GM12878 (cell line): Measurements from ENCODE around the gene ACTR5. TPM values are rescaled to one million over a fixed set of nuclear protein-coding genes. Genes with fewer than 3 reads are reported as not detected.
A peak's percentile ranks its signal among the peaks of the same experiment; 100 is the strongest.

Experiments
- ATAC-seq: fragments of 200-7000 bp; cut with Tn5 transposase; 3 replicates; pipeline ENCODE4 v1.9.1; 2020; ENCODE audit warnings: mild to moderate bottlenecking, moderate library complexity
- BruUV-seq: library from RNA; stranded (reverse); fragments of 400-500 nt; replicated peaks from 2 replicates; lab custom pipeline; 2021; lab: Mats Ljungman, UMichigan
- CTCF ChIA-PET: fragments of 300-600 bp; sonication (Branson Sonifier 250); formaldehyde crosslinking; extraction: SDS; loops from one replicate; lab custom pipeline; 2021; ENCODE audit warnings: inconsistent platforms; lab: Yijun Ruan, JAX
- POLR2A ChIA-PET: fragments of 350-600 bp; formaldehyde crosslinking; extraction: SDS; loops from one replicate; lab custom pipeline; 2021; ENCODE audit warnings: inconsistent platforms; lab: Charles Lee
- RAD21 ChIA-PET: fragments of 300-600 bp; sonication (Branson Sonifier 250); formaldehyde crosslinking; loops from one replicate; lab custom pipeline; 2023; ENCODE audit warnings: antibody characterized with exemption; ENCODE audit not compliant: unreplicated experiment; lab: Charles Lee
- SMC1A ChIA-PET: fragments of 300-600 bp; sonication (Branson Sonifier 250); formaldehyde crosslinking; loops from one replicate; lab custom pipeline; 2023; ENCODE audit not compliant: unreplicated experiment, uncharacterized antibody; lab: Charles Lee
- DNase-seq: peaks from one replicate; pipeline ENCODE4 v3.0.0-alpha.2; 2011; ENCODE audit warnings: low read depth, low spot score
- FAIRE-seq: peaks from 3 replicates; lab custom pipeline; 2011; peaks lifted over from hg19 to GRCh38; lab: Jason Lieb, UNC
- H2AFZ ChIP-seq: 2 replicates; pipeline ENCODE4 v1.6.0; 2011; ENCODE audit warnings: low read depth, low read length, control low read depth; ENCODE audit not compliant: control insufficient read depth
- H3K27ac ChIP-seq: 2 replicates; pipeline ENCODE4 v1.5.1; 2011; ENCODE audit warnings: control low read depth; ENCODE audit not compliant: control insufficient read depth, insufficient read depth
- H3K27me3 ChIP-seq, 2 experiments: replicated peaks in 1 of 2; 2 replicates each; pipeline versions ENCODE4 v1.6.0 to v1.6.1; 2011; ENCODE audit warnings: low read length in 1 of 2; ENCODE audit not compliant: control insufficient read depth in 2 of 2, insufficient read depth in 2 of 2
- H3K36me3 ChIP-seq, 2 experiments: 2 replicates each; pipeline ENCODE4 v1.5.1; 2011; ENCODE audit warnings: low read length in 1 of 2; ENCODE audit not compliant: control insufficient read depth in 2 of 2, insufficient read depth in 2 of 2
- H3K4me1 ChIP-seq: 2 replicates; pipeline ENCODE4 v1.6.1; 2011; ENCODE audit warnings: mild to moderate bottlenecking, low read length, moderate library complexity, mixed read lengths; ENCODE audit not compliant: control insufficient read depth, insufficient read depth
- H3K4me2 ChIP-seq: 2 replicates; pipeline ENCODE4 v1.6.0; 2011; ENCODE audit warnings: control low read depth; ENCODE audit not compliant: control insufficient read depth, insufficient read depth
- H3K4me3 ChIP-seq: fragments of 200-600 bp; sonication (generic); 2 replicates; pipeline ENCODE4 v1.5.1; 2016
- H3K79me2 ChIP-seq: 2 replicates; pipeline ENCODE4 v1.6.0; 2011; ENCODE audit warnings: low read length; ENCODE audit not compliant: control insufficient read depth, insufficient read depth
- H3K9ac ChIP-seq: 2 replicates; pipeline ENCODE4 v1.8.0; 2011; ENCODE audit warnings: low read length, control low read depth, mixed read lengths; ENCODE audit not compliant: control insufficient read depth, insufficient read depth
- H3K9me3 ChIP-seq: replicated peaks from 3 replicates; pipeline ENCODE4 v1.5.1; 2011; ENCODE audit warnings: mild to moderate bottlenecking, low read length; ENCODE audit not compliant: control insufficient read depth, insufficient read depth
- H4K20me1 ChIP-seq: 2 replicates; pipeline ENCODE4 v1.6.0; 2011; ENCODE audit not compliant: control insufficient read depth, insufficient read depth
- ATF7 ChIP-seq: fragments of 450-650 bp; IDR thresholded peaks from 2 replicates; pipeline ENCODE4 v1.6.1; 2016; ENCODE audit warnings: low read depth, mild to moderate bottlenecking
- BHLHE40 ChIP-seq, 2 experiments: fragments of 450-650 bp in 1 of 2; IDR thresholded peaks; 2 replicates each; pipeline ENCODE4 v1.6.1; 2011 to 2017; ENCODE audit warnings: low read depth in 2 of 2, borderline replicate concordance in 1 of 2, improper control_type of control experiment in 1 of 2, low read length in 1 of 2, mild to moderate bottlenecking in 1 of 2
- CBFB ChIP-seq: IDR thresholded peaks from 2 replicates; pipeline ENCODE4 v1.6.1; 2016; ENCODE audit warnings: antibody characterized with exemption, low read depth
- CREM ChIP-seq: IDR thresholded peaks from 2 replicates; pipeline ENCODE4 v1.6.1; 2014; ENCODE audit warnings: antibody characterized with exemption, low read depth
- EGR1 ChIP-seq, 2 experiments: IDR thresholded peaks; 1 replicate in 1 of 2; 2 replicates in 1 of 2; pipeline ENCODE4 v1.6.1; 2011 to 2012; ENCODE audit warnings: low read depth in 2 of 2, low read length in 2 of 2, borderline replicate concordance in 1 of 2, mild to moderate bottlenecking in 1 of 2, moderate library complexity in 1 of 2
- IKZF2 ChIP-seq, 2 experiments: fragments of 450-650 bp; IDR thresholded peaks; 2 replicates each; pipeline ENCODE4 v1.6.1; 2017; ENCODE audit warnings: mild to moderate bottlenecking in 2 of 2, moderate library complexity in 2 of 2
- NFIC ChIP-seq: IDR thresholded peaks from 2 replicates; pipeline ENCODE4 v1.6.1; 2012; ENCODE audit warnings: low read depth, mild to moderate bottlenecking, inconsistent platforms, low read length, moderate library complexity
- NFYB ChIP-seq: IDR thresholded peaks from 2 replicates; pipeline ENCODE4 v1.6.1; 2011; ENCODE audit warnings: low read depth, mild to moderate bottlenecking, low read length, improper control_type of control experiment, moderate library complexity; ENCODE audit not compliant: insufficient read depth
- NR2C1 ChIP-seq: fragments of 450-650 bp; IDR thresholded peaks from 2 replicates; pipeline ENCODE4 v1.6.1; 2017; ENCODE audit warnings: antibody characterized with exemption, mild to moderate bottlenecking, moderate library complexity
- RFX5 ChIP-seq: IDR thresholded peaks from 2 replicates; pipeline ENCODE4 v1.6.1; 2011; ENCODE audit warnings: low read depth, low read length, improper control_type of control experiment
- SIN3A ChIP-seq: IDR thresholded peaks from 2 replicates; pipeline ENCODE4 v1.6.1; 2012; ENCODE audit warnings: low read depth, low read length, improper control_type of control experiment
- SMC3 ChIP-seq: IDR thresholded peaks from 2 replicates; pipeline ENCODE4 v1.6.1; 2011; ENCODE audit warnings: low read length, improper control_type of control experiment, borderline replicate concordance
- STAT1 ChIP-seq: fragments of 450-650 bp; conservative IDR thresholded peaks from 2 replicates; pipeline ENCODE4 v1.6.1; 2014; ENCODE audit warnings: antibody characterized with exemption, mild to moderate bottlenecking
- TAF1 ChIP-seq: IDR thresholded peaks from 2 replicates; pipeline ENCODE4 v1.6.1; 2011; ENCODE audit warnings: mild to moderate bottlenecking, low read depth, low read length, borderline replicate concordance
- TCF7 ChIP-seq: IDR thresholded peaks from 2 replicates; pipeline ENCODE4 v1.6.1; 2014; ENCODE audit warnings: antibody characterized with exemption, borderline replicate concordance
- YY1 ChIP-seq: IDR thresholded peaks from 2 replicates; pipeline ENCODE4 v1.6.1; 2011; ENCODE audit warnings: low read depth, mild to moderate bottlenecking, low read length
- WGBS: methylation state at CpG from one replicate; pipeline ENCODE4 v1.1.6; 2016; ENCODE audit warnings: low lambda C conversion rate; ENCODE audit not compliant: insufficient replicate concordance, insufficient coverage; ENCODE audit errors: missing lambda C conversion rate; 5-methylcytosine and 5-hydroxymethylcytosine counted together
- in situ Hi-C: fragments of 300-500 bp; cut with MboI; formaldehyde crosslinking; loops from 9 replicates; pipeline ENCODE4 v1.14.3; 2018; ENCODE audit warnings: mixed read lengths
- intact Hi-C: fragments of 100-400 bp; cut with micrococcal nuclease; formaldehyde crosslinking; loops from one replicate; pipeline ENCODE4 v1.14.2; 2022; ENCODE audit not compliant: unreplicated experiment
- polyA plus RNA-seq, 11 experiments: library from polyadenylated mRNA; depleted of rRNA in 4 of 11; unstranded in 6 of 11; stranded (reverse) in 5 of 11; fragments of >200 nt; fragmentation: Nextera tagmentation in 4 of 11; fragmentation: Illumina TruSeq in 1 of 11; extraction: Ambion mirVana in 4 of 11; extraction: Trizol in 1 of 11; gene quantifications; 1 replicate in 1 of 11; 2 replicates in 10 of 11; pipeline versions ENCODE4 v1.2.1 to v1.2.3, GENCODE V29; 2011 to 2016; ENCODE audit warnings: inconsistent platforms in 2 of 11, missing spikeins in 2 of 11, low read depth in 1 of 11
- total RNA-seq, 4 experiments: library from RNA; depleted of rRNA in 3 of 4; stranded (reverse); fragments of >200 nt in 3 of 4; fragmentation: Illumina TruSeq in 1 of 4; extraction: Trizol in 1 of 4; gene quantifications; 2 replicates each; pipeline versions ENCODE4 v1.2.1 to v1.2.3, GENCODE V29; 2013 to 2021
- TF ChIP-seq, protein P1 (sequence below), 3 experiments: IDR thresholded peaks in 2 of 3; conservative IDR thresholded peaks in 1 of 3; 2 replicates each; pipeline ENCODE4 v1.5.1; 2011; ENCODE audit warnings: low read depth in 3 of 3, low read length in 3 of 3, mild to moderate bottlenecking in 3 of 3, control low read depth in 2 of 3, moderate library complexity in 2 of 3, inconsistent platforms in 1 of 3, mixed read lengths in 1 of 3; ENCODE audit not compliant: control insufficient read depth in 2 of 3, insufficient read depth in 1 of 3; ENCODE audit errors: extremely low read depth in 1 of 3
- TF ChIP-seq, protein P2 (sequence below): fragments of 450-650 bp; IDR thresholded peaks from 2 replicates; pipeline ENCODE4 v1.6.1; 2017; ENCODE audit warnings: antibody characterized with exemption, mild to moderate bottlenecking, moderate library complexity
- TF ChIP-seq, protein P3 (sequence below): IDR thresholded peaks from 2 replicates; pipeline ENCODE4 v1.6.1; 2012; ENCODE audit warnings: low read depth, low read length, improper control_type of control experiment

Gene ACTR5
- total and polyA plus RNA-seq, 10 of the 15 experiments (the other 5 are each of a cell fraction or from before 2014, with no cell fraction given), result 0.52 to 14.7 (median 8.8) TPM

DNA sequence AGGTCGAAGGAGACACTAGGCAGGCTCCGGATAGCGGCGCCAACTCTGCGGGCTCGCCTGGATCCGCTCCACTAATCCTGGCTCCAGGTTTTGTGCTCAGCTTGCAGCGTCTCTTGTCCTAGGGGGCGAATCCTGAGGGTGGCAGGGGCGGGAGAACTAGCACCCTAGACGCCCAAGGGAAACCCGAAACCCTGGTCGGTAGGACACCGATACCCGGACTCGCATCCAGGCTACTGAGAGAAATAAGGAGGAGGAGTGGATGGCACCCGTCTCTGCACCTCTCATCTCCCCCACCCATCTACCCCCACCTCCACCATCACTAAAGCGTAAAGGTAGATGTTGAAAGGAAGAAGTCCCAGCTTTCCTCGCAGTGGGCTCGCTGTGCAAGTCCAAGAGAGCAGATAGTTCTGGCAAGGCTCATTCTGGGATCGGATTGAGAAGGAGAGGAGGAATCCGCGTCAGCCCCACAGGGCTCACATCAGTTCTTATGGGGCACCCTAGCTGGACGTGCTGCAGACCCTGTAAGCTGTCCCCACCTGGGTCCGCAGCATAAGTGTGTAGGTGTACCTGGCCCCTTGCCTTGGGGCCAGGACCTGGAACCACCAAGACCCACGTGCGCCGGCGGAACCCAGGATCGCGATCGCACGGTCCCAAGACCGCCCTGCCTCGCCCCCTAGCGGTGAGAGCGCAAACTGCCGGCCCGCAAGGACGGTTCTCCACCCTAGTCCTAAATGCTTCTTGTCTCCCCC lies 17.1 kb upstream of the ACTR5 start:
- WGBS, result 4% methylated on average over 39 of the region's 40 CpGs
- Histone ChIP-seq H3K4me2 (peak overlapping the region; percentile 56), H3K9ac (no peak overlapping the region), H4K20me1 (no peaks in the 10 kb centered on the region), H3K27me3 (peaks cover 28 to 53% of the 10 kb centered on the region in 2 experiments), H3K27ac (no peak overlapping the region), H3K79me2 (no peaks in the 10 kb centered on the region), H3K4me3 (peak overlapping the region; percentile 35; the same call in 1 of the 2 replicates), H3K9me3 (peaks cover 7% of the 10 kb centered on the region; the same call in 2 of the 3 replicates), H2AFZ (peak overlapping the region; percentile 61), H3K36me3 (no peaks in the 10 kb centered on the region), H3K4me1 (peaks cover 8% of the 10 kb centered on the region)
- CTCF ChIA-PET, result interaction anchor here (1.2 to 2.9 kb wide), 5 partner anchors 20 to 162 kb away, joined by 3 to 22 read pairs (median 5); no protein-coding TSS in a partner anchor
- SMC1A ChIA-PET, result interaction anchor here (0.8 kb wide), 1 partner anchor 162 kb away, joined by 3 read pairs; no protein-coding TSS in a partner anchor
- in situ Hi-C loops, result no loop called here
- BruUV-seq, result no TSS peak
- RAD21 ChIA-PET, result interaction anchor here (1.3 kb wide), 1 partner anchor 162 kb away, joined by 3 read pairs; no protein-coding TSS in a partner anchor
- POLR2A ChIA-PET, result no interaction called here
- DNase-seq (no peak), ATAC-seq (peak; percentile 94), FAIRE-seq (peak; percentile 92)
- intact Hi-C loops, result loop anchor here (2.0 kb wide), 1 partner anchor 84 kb away; no protein-coding TSS in a partner anchor
- TF ChIP-seq, protein P1, sequence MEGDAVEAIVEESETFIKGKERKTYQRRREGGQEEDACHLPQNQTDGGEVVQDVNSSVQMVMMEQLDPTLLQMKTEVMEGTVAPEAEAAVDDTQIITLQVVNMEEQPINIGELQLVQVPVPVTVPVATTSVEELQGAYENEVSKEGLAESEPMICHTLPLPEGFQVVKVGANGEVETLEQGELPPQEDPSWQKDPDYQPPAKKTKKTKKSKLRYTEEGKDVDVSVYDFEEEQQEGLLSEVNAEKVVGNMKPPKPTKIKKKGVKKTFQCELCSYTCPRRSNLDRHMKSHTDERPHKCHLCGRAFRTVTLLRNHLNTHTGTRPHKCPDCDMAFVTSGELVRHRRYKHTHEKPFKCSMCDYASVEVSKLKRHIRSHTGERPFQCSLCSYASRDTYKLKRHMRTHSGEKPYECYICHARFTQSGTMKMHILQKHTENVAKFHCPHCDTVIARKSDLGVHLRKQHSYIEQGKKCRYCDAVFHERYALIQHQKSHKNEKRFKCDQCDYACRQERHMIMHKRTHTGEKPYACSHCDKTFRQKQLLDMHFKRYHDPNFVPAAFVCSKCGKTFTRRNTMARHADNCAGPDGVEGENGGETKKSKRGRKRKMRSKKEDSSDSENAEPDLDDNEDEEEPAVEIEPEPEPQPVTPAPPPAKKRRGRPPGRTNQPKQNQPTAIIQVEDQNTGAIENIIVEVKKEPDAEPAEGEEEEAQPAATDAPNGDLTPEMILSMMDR (IDR thresholded peaks at IDR 0.05 in 2 of 3, conservative IDR thresholded peaks at IDR 0.05 in 1 of 3; ENCODE audit: control insufficient read depth in 2 of 3, extremely low read depth in 1 of 3, insufficient read depth in 1 of 3, low read depth in 3 of 3, low read length in 3 of 3), result peak; percentile 87 to 99 (median 98)
- TF ChIP-seq BHLHE40 (IDR thresholded peaks at IDR 0.05; ENCODE audit: borderline replicate concordance in 1 of 2, low read depth in 2 of 2, low read length in 1 of 2) (peak; percentile 57 to 77; a peak in 3 of 4 replicates), NR2C1 (no peak), CBFB (no peak), EGR1 (IDR thresholded peaks at IDR 0.05; ENCODE audit: borderline replicate concordance in 1 of 2, low read depth in 2 of 2, low read length in 2 of 2) (0 out of 3 replicates have a peak, but pooled peaks of 1 of the 2 experiments have one; percentile 12), SMC3 (peak; percentile 55; the same call in 1 of the 2 replicates), CREM (no peak), SIN3A (no peak), ATF7 (no peak), TAF1 (no peak), IKZF2 (IDR thresholded peaks at IDR 0.05) (no peak), TCF7 (no peak), NFYB (no peak), NFIC (no peak), RFX5 (no peak), YY1 (0 out of 2 replicates have a peak, but pooled peaks have one; percentile 41), STAT1 (no peak)
- TF ChIP-seq, protein P2, sequence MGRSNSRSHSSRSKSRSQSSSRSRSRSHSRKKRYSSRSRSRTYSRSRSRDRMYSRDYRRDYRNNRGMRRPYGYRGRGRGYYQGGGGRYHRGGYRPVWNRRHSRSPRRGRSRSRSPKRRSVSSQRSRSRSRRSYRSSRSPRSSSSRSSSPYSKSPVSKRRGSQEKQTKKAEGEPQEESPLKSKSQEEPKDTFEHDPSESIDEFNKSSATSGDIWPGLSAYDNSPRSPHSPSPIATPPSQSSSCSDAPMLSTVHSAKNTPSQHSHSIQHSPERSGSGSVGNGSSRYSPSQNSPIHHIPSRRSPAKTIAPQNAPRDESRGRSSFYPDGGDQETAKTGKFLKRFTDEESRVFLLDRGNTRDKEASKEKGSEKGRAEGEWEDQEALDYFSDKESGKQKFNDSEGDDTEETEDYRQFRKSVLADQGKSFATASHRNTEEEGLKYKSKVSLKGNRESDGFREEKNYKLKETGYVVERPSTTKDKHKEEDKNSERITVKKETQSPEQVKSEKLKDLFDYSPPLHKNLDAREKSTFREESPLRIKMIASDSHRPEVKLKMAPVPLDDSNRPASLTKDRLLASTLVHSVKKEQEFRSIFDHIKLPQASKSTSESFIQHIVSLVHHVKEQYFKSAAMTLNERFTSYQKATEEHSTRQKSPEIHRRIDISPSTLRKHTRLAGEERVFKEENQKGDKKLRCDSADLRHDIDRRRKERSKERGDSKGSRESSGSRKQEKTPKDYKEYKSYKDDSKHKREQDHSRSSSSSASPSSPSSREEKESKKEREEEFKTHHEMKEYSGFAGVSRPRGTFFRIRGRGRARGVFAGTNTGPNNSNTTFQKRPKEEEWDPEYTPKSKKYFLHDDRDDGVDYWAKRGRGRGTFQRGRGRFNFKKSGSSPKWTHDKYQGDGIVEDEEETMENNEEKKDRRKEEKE, result no peak
- TF ChIP-seq, protein P3, sequence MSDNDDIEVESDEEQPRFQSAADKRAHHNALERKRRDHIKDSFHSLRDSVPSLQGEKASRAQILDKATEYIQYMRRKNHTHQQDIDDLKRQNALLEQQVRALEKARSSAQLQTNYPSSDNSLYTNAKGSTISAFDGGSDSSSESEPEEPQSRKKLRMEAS, result no peak
